Dedifferentiated amniotic fluid mesenchymal stem cell (primary cell): Measurements from ENCODE around the gene NELFA.

Source experiments
- DNase-seq: peaks from one replicate; pipeline ENCODE4 v3.0.0-alpha.2; 2016; ENCODE audit errors: extremely low spot score

NELFA gene

GRCh38 chr4:1937550-1937949 lies 71.2 kb downstream of the NELFA start:
- no peak for DNase-seq

GRCh38 chr4:1933700-1934099 lies 75.1 kb downstream of the NELFA start:
- DNase-seq = no peak

- no peak for DNase-seq
Observed at GRCh38 chr4:1932736-1933135, 76.0 kb downstream of the NELFA start.
